ENCODE results near the gene ZNF804B.

DNA sequence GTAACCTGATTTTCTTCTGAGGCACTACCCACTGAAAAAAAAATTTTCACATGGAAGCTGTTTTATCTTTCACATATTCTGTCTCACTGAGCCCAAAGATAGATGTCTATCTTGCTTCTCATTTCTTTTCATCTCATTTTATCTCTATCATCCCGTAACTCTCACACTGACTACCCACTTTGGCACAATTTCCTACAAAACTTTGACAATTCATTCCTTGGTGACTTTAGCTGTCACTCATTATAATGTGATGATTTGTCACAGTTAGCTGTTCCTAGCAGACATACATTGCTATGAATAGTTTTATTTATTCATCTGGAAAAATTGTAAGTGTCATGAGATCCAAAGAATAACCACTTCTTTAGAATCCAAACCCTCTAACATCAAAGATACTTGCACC lies 625.9 kb downstream of the ZNF804B start:
- TF ChIP-seq EZH2 (IDR thresholded peaks at IDR 0.05; ENCODE audit: borderline replicate concordance, low read depth, low read length, poor library complexity, severe bottlenecking), result no peak
- TF ChIP-seq, protein P1, sequence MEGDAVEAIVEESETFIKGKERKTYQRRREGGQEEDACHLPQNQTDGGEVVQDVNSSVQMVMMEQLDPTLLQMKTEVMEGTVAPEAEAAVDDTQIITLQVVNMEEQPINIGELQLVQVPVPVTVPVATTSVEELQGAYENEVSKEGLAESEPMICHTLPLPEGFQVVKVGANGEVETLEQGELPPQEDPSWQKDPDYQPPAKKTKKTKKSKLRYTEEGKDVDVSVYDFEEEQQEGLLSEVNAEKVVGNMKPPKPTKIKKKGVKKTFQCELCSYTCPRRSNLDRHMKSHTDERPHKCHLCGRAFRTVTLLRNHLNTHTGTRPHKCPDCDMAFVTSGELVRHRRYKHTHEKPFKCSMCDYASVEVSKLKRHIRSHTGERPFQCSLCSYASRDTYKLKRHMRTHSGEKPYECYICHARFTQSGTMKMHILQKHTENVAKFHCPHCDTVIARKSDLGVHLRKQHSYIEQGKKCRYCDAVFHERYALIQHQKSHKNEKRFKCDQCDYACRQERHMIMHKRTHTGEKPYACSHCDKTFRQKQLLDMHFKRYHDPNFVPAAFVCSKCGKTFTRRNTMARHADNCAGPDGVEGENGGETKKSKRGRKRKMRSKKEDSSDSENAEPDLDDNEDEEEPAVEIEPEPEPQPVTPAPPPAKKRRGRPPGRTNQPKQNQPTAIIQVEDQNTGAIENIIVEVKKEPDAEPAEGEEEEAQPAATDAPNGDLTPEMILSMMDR (conservative IDR thresholded peaks at IDR 0.05; ENCODE audit: low read depth, low read length), result no peak
